Measurements from ENCODE around the gene MTM1.

- TF ChIP-seq CTCF (conservative IDR thresholded peaks at IDR 0.05) (no peak), EZH2 (IDR thresholded peaks at IDR 0.05; ENCODE audit: low read depth) (no peak)
Measured at GRCh38 chrX:150643958-150644357, 75.5 kb downstream of the MTM1 start.

Data from PC-9 (cell line).